GM21737 (cell line): ENCODE data around the gene CERS3.

ENCODE experiments used
- ATAC-seq: cut with Tn5 transposase; IDR thresholded peaks from one replicate; pipeline ENCODE4 v1.9.1; 2021; ENCODE audit warnings: mild to moderate bottlenecking, moderate library complexity; ENCODE audit not compliant: unreplicated experiment

The CERS3 gene

GRCh38 chr15:100528833-100529428 lies at the start of gene CERS3:
Gene CERS3, minus strand, starts transcription at chr15:100528950. Its CDS starts 27,101 bp downstream, at chr15:100501849.
- no peak for ATAC-seq

GRCh38 chr15:100573526-100573925 lies 44.8 kb upstream of the CERS3 start:
- ATAC-seq, result no peak

DNA sequence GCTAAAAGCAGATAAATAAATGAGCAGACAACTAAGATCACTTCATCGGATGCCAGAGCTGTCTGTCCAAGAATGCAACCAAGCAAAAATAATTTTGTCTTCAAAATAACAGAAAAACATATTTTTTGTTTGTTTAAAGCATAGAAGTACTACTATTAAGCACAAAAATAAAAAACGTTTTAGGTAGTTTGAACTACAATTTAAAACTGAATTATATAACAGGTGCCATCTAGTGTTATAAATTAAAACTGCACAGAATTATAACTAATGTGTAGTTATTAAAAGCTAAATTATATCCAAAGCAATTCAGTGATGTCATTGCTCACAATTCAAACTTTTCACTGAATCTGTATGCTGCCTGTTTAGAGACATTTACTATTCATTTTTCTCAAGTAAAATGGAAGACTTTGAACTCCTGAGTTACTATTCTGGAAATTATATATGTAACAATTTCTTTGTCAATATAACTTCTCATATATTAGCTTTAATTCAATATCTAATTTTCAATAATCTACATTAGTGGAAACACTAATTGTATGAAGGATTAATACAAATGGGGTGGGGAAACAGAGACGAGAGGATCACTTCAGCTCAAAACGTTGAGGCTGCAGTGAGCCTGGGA lies 43.7 kb upstream of the CERS3 start:
- ATAC-seq, result no peak

GRCh38 chr15:100571592-100572167 lies 42.9 kb upstream of the CERS3 start:
- ATAC-seq, result no peak

- ATAC-seq, result peak; percentile 73
Observed at GRCh38 chr15:100570735-100571313, 42.1 kb upstream of the CERS3 start.

DNA sequence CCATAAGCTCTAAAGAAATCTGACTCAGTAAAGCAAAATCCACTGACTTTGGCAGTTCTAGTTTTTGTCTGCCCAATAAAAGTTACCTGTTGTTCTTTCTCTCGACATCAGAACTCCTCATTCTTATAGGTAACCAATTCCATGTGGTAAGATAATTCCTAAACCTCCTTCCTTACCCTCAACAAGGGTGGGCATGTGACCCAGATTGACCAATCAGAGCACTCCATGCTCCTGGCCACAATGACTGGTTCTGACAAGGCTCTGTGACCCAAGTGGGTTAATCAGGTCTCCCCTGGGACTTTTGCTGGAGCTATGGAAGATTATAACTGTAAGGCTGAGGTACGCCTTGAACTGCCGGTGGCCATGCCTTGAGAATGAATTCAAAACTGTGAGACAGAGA lies 41.5 kb upstream of the CERS3 start:
- ATAC-seq, result peak; percentile 15

DNA sequence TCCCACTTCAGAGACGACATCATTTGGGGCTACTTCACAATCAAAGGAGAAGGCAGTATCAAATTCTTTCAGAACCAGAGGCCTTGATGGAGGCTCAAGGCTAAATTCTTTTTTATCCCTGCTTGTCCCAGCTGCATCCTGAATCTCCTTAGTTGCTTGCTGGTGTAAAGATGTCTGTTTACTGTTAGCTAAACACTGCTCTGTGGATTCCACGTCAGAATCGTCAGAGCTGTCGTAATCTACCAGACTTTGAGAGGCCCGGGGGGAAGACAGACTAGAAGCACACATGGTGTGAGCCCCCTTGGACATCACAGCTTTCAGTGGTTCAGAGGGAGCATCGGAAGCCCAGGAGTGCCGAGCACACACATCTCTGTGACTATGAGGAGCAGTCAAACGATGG lies 40.6 kb upstream of the CERS3 start:
- no peak for ATAC-seq

GRCh38 chr15:100566850-100567628 lies 38.3 kb upstream of the CERS3 start:
- no peak for ATAC-seq

DNA sequence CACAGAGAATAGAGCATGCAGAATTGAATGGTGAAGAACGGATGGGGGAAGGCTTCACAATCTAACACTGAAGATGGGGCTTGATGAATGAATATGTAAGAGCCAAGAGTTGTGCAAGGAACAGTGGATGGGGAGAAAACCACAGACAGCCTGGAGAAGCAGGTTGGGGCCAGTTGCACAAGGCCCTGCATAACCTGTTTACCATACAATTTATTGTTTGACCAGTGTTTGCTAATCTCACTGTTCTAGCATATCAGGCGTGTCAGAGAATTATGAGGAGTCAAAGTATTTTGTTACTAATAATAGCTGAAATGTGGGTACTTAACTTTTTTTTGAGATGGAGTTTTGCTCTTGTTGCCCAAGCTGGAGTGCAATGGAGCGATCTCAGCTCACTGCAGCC lies 36.8 kb upstream of the CERS3 start:
- ATAC-seq, result no peak

DNA sequence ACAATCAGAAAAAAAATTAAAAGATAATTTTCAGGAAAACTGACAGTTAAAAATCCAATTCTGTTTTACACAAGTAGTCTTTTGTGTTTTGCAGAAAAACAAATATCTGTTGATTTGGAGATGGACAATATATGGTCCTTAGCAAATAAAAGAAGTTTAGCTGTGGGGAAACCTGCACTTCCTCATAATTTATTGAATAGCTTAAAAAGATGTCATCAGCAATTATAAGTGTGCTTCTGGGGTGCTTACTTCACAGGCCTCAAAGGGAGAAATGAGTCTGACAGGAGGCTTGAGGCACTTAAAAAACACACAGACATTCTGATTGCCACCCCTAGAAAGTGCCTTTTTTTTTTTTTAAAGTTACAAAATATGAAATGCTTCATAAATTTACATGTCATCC lies 31.6 kb upstream of the CERS3 start:
- no peak for ATAC-seq

DNA sequence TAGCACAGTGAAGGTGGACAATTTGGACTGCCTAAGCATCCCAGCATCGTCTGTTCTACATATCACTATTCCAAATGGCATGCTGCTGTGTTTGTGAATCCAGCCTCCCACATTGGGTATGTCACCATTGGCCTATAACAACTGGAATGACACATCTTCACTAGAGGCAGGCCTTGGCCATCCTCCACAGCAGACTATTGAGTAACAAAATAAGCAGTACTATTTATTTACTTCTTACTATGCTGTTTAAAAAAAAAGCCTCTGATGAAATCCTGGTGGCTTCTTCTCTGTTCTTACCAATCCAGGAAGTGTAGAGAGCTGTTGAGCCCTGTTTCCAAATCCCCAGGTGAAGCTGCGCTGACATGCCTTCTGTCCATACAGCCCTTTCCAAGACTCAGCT lies 30.6 kb upstream of the CERS3 start:
- no peak for ATAC-seq

DNA sequence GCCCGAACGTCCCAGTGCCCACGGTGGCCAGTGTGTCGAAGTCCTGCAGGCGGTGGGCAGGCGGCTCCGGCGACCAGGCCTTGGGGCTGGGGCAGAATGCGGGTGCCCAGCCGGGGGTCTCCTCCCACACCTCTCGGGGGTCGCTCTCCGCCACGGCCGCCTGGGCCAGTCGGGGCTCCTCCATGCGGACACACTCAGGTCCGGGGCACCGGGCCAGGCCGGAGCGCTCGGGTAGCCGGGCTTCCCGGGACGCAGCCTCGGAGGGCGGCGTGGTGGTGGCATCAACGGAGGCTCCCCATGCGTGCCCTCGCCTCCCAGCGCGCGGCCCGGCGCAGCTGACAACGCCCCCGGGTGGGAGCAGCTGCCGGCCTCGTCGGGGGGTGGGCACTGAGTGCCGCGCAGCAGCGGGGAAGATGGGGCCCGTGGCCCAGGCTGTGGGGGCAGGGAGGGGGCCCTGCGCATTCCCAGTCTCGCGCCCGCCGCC lies 30.1 kb upstream of the CERS3 start:
- no peak for ATAC-seq

DNA sequence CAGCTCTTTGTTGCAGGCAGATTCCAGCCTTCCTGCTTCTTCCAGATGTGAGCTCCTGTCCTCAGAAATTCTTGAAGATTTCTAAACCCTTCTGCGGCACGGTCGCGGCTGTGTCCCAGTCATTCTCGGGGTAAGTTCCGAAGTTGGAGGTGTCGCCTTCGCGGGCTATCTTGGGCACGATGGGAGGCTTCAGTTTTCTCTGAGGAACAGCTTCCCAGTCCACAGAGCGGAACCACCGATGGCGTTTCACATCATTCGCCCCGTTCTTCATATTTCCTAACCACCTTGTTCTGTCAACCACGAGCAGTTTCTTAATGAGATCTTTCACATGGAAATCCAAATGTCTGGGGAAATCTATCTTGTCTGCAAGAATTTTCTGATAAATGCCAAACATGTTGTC lies 24.7 kb upstream of the CERS3 start:
- no peak for ATAC-seq

GRCh38 chr15:100547961-100548360 lies 19.2 kb upstream of the CERS3 start:
- no peak for ATAC-seq

GRCh38 chr15:100544946-100545345 lies 16.2 kb upstream of the CERS3 start:
- ATAC-seq, result no peak

GRCh38 chr15:100544338-100544841 lies 15.6 kb upstream of the CERS3 start:
- no peak for ATAC-seq

- ATAC-seq, result no peak
Observed at GRCh38 chr15:100542290-100542689, 13.5 kb upstream of the CERS3 start.

DNA sequence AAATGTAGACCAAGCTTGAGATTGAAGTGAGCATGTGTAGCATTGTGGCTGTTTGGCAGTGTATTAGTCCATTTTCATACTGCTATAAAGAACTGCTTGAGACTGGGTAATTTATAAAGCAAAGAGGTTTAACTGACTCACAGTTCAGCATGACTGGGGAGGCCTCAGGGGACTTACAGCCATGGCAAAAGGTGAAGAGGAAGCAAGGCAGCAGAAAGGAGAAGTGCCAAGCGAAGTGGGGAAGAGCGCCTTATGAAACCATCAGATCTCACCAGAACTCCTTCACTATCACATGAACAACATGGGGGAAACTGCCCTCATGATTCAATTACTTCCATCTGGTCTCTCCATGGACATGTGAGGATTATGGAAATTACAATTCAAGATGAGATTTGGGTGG lies 8.6 kb upstream of the CERS3 start:
- ATAC-seq, result peak; percentile 75

GRCh38 chr15:100536733-100537132 lies 8.0 kb upstream of the CERS3 start:
- ATAC-seq, result no peak

- no peak for ATAC-seq
Observed at GRCh38 chr15:100533886-100534285, 5.1 kb upstream of the CERS3 start.

DNA sequence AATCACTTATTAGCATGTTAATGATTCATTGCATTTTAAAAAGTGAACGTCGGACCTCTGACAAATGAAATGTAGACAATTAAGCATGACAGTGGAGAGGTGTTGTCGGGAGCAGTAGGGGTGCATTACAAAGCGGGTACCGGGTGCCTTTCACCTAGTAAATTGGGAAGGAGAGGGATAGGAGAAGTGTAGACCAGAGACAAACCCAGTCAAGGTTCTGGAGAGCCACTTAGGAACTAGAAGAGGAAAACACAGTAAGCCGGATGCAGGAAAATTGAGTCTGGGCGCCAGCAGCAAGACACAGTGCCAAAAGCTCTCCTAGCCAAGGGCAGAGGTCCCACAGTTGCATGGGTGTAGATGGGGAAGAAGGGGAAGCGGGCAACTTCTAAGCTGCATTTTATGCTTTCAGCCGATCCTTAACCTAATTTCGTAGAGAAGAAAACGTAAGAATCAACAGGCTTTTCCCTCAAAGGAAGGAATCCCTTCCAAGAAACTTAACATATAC lies 3.1 kb upstream of the CERS3 start:
- no peak for ATAC-seq
